NB4 (cell line): Measurements from ENCODE around the gene EPS8.
"Not testable (repeated sequence)": the region's sequence is repeated elsewhere in the genome, so short reads cannot be mapped to it uniquely, and the experiment has no call there.

Source experiments
- DNase-seq: peaks from one replicate; pipeline ENCODE4 v3.0.0; 2010; ENCODE audit warnings: low read depth
- H3K4me3 ChIP-seq: one replicate; pipeline ENCODE4 v1.5.1; 2011; ENCODE audit warnings: mild to moderate bottlenecking, low read depth, low read length, moderate library complexity
- MYC ChIP-seq: IDR thresholded peaks from 2 replicates; pipeline ENCODE4 v1.6.1; 2011; ENCODE audit warnings: low read depth, low read length
- POLR2A ChIP-seq: IDR thresholded peaks from 2 replicates; pipeline ENCODE4 v1.6.1; 2011; ENCODE audit warnings: mild to moderate bottlenecking; ENCODE audit not compliant: insufficient read length; ENCODE audit errors: extremely low read depth
- TF ChIP-seq, protein P1 (sequence below): IDR thresholded peaks from one replicate; pipeline ENCODE4 v1.5.1; 2012; ENCODE audit warnings: low read depth, low read length
- TF ChIP-seq, protein P2 (sequence below): IDR thresholded peaks from 2 replicates; pipeline ENCODE4 v1.6.1; 2011; ENCODE audit warnings: low read depth, low read length

Gene EPS8

GRCh38 chr12:15757553-15758255 is 31.5 kb downstream of the EPS8 start:
- H3K4me3 ChIP-seq: no peak overlapping the region
- TF ChIP-seq, protein P1, sequence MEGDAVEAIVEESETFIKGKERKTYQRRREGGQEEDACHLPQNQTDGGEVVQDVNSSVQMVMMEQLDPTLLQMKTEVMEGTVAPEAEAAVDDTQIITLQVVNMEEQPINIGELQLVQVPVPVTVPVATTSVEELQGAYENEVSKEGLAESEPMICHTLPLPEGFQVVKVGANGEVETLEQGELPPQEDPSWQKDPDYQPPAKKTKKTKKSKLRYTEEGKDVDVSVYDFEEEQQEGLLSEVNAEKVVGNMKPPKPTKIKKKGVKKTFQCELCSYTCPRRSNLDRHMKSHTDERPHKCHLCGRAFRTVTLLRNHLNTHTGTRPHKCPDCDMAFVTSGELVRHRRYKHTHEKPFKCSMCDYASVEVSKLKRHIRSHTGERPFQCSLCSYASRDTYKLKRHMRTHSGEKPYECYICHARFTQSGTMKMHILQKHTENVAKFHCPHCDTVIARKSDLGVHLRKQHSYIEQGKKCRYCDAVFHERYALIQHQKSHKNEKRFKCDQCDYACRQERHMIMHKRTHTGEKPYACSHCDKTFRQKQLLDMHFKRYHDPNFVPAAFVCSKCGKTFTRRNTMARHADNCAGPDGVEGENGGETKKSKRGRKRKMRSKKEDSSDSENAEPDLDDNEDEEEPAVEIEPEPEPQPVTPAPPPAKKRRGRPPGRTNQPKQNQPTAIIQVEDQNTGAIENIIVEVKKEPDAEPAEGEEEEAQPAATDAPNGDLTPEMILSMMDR: no peak
- TF ChIP-seq POLR2A (no peak), MYC (0 out of 2 replicates have a peak, but pooled peaks have one; percentile 6)
- TF ChIP-seq, protein P2, sequence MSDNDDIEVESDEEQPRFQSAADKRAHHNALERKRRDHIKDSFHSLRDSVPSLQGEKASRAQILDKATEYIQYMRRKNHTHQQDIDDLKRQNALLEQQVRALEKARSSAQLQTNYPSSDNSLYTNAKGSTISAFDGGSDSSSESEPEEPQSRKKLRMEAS: peak; percentile 84
- peak; percentile 89 for DNase-seq

DNA sequence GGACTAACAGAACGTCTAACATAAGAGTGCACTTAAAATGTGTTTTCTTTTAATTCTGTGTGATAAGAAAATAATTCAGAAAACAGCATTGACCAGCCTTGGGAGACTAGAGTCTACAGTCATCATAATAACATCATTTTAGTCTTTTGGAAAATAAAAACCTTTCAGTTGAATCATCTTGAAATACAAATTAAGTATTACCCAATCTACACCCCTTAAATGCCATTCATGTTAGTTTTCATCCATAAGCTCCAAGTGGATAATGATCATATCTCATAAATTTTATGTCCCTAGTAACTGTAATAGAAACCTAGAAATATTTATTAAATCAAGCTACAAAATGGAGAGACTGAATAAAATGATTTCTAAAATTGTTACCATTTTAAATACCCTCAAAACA is 32.4 kb downstream of the EPS8 start:
- no peak for TF ChIP-seq MYC
- TF ChIP-seq, protein P1: no peak
- no peak for DNase-seq
- no peak overlapping the region for H3K4me3 ChIP-seq

GRCh38 chr12:15754233-15754632 is 35.0 kb downstream of the EPS8 start:
- H3K4me3 ChIP-seq: no peak overlapping the region
- TF ChIP-seq, protein P2: no peak
- TF ChIP-seq POLR2A (no peak), MYC (no peak)
- TF ChIP-seq, protein P1: no peak
- DNase-seq: no peak

- TF ChIP-seq MYC: no peak
- no peak overlapping the region for H3K4me3 ChIP-seq
- DNase-seq: no peak
Observed at GRCh38 chr12:15752785-15753184, 36.4 kb downstream of the EPS8 start.

- TF ChIP-seq POLR2A (no peak), MYC (no peak)
- TF ChIP-seq, protein P2: no peak
- TF ChIP-seq, protein P1: no peak
- DNase-seq: no peak
- H3K4me3 ChIP-seq: no peak overlapping the region
Observed at GRCh38 chr12:15751741-15752140, 37.4 kb downstream of the EPS8 start.

GRCh38 chr12:15749937-15750336 is 39.3 kb downstream of the EPS8 start:
- no peak for DNase-seq
- no peak overlapping the region for H3K4me3 ChIP-seq
- TF ChIP-seq POLR2A: no peak
- TF ChIP-seq, protein P1: no peak
- no peak for TF ChIP-seq MYC
- TF ChIP-seq, protein P2: no peak

- DNase-seq, H3K4me3 ChIP-seq: not testable (repeated sequence)
Observed at GRCh38 chr12:15741870-15742269, 47.3 kb downstream of the EPS8 start.
